Natural killer cell treated with Interleukin-12 subunit alpha and Interleukin-12 subunit beta and Interleukin-15 and Interleukin-18, amount 100 ng/mL, for 72 hours (primary cell): Measurements from ENCODE around the gene MYO5A. TPM values are rescaled to one million over a fixed set of nuclear protein-coding genes. Genes with fewer than 3 reads are reported as not detected.
"Not testable (repeated sequence)": the region's sequence is repeated elsewhere in the genome, so short reads cannot be mapped to it uniquely, and the experiment has no call there.

ENCODE experiments used
- ATAC-seq, 2 donors: fragments of 150-1000 bp; cut with Tn5 transposase in 1 of 2; sonication (Bioruptor Pico), chemical (Tn5 transposase) in 1 of 2; 2 replicates each; pipeline ENCODE4 v1.10.0; 2021
- DNase-seq: peaks from one replicate; pipeline ENCODE4 v3.0.0; 2022; ENCODE audit warnings: low spot score
- H3K27ac Mint-ChIP-seq, 2 donors: 1 replicate in 1 of 2; 2 replicates in 1 of 2; pipeline ENCODE4 v1.8.0; 2022; ENCODE audit warnings: mixed read lengths in 2 of 2, mild to moderate bottlenecking in 1 of 2, moderate library complexity in 1 of 2
- H3K27me3 Mint-ChIP-seq, 2 donors: 1 replicate in 1 of 2; 2 replicates in 1 of 2; pipeline ENCODE4 v1.8.0; 2022; ENCODE audit warnings: mixed read lengths in 2 of 2
- H3K36me3 Mint-ChIP-seq: one replicate; pipeline ENCODE4 v1.8.0; 2022; ENCODE audit warnings: mixed read lengths
- H3K4me1 Mint-ChIP-seq, 2 donors: 1 replicate in 1 of 2; 2 replicates in 1 of 2; pipeline ENCODE4 v1.8.0; 2022; ENCODE audit warnings: low read depth in 2 of 2, mixed read lengths in 2 of 2, mild to moderate bottlenecking in 1 of 2
- H3K4me3 Mint-ChIP-seq: one replicate; pipeline ENCODE4 v1.8.0; 2022; ENCODE audit warnings: mixed read lengths
- H3K9me3 Mint-ChIP-seq: 2 replicates; pipeline ENCODE4 v1.8.0; 2022; ENCODE audit warnings: mixed read lengths
- total RNA-seq, 2 donors: library from RNA; stranded (reverse); gene quantifications; one replicate each; pipeline ENCODE4 v1.2.3, GENCODE V29; 2022

The MYO5A gene
- total RNA-seq, 2 donors from 2014 or later: 42.4 to 49.5 TPM

DNA sequence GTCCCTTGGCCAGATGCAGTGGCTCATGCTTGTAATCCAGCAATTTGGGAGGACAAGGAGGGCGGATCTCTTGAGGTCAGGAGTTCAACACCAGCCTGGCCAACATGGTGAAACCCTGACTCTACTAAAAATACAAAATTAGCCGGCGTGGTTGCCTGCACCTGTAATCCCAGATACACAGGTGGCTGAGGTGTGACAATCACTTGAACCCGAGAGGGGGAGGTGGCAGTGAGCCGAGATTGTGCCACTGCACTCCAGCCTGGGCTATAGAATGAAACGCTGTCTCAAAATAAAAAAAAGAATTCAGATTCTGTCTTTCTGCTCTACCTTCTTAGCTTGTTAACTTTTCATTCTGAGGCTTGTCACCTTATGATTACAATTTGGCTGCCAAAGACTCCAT is 22.1 kb downstream of the MYO5A start:
- Mint-ChIP-seq H3K4me1 (peaks cover 30 to 31% of the 10 kb centered on the region in 2 donors), H3K9me3 (no peaks in the 10 kb centered on the region), H3K36me3 (no peaks in the 10 kb centered on the region), H3K27me3 (no peaks in the 10 kb centered on the region), H3K4me3 (no peak overlapping the region), H3K27ac (no peak overlapping the region)
- ATAC-seq: no peak
- no peak for DNase-seq

DNA sequence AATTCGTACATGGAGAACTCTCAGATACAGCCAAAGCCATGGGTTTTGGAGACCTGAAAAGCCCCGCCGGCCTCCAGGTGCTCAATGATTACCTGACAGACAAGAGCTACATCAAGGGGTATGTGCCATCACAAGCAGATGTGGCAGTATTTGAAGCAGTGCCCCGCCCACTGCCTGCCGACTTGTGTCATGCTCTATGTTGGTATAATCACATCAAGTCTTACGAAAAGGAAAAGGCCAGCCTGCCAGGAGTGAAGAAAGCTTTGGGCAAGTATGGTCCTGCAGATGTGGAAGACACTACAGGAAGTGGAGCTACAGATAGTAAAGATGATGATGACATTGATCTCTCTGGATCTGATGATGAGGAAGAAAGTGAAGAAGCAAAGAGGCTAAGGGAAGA is 23.5 kb downstream of the MYO5A start:
- ATAC-seq (no peak), DNase-seq (no peak)
- Mint-ChIP-seq H3K9me3 (no peaks in the 10 kb centered on the region), H3K36me3 (no peaks in the 10 kb centered on the region), H3K27me3 (no peaks in the 10 kb centered on the region), H3K4me1 (peaks cover 23 to 26% of the 10 kb centered on the region in 2 donors), H3K27ac (peak overlapping the region in 1 of 2 donors; percentile 10), H3K4me3 (no peak overlapping the region)

DNA sequence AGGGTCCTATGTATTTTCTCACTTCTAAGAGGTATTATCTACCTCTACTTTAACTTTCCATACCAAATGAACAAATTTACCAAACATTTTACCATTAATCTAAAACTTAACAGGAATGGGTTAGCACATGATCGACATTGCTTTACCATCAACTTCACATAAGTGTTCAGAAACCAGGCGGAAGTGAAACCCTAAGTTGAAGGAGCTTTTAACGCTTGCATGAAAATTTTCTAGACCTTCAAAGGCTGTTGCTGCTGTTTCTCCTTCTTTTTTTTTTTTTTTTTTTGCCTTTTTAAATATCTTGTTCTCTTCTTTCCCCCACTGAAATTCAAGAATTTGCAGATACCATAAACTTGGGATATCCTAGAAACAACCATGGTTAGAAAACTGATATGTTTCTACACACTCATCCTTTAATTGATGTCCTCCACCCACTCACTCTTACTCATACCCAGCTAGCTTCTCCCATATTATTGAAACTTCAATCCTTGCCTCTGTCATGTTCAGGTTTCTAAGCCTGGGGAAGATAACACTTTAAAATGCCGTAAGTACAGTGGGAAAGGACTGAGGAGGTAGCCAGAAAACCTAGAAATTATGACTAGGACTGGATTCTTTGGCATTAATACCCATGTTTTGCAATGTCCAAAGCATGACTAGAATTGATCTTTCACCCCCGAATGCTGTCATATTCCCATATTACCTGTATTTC is 24.7 kb downstream of the MYO5A start:
- peaks cover 20% of the 10 kb centered on the region in 2 donors for H3K4me1 Mint-ChIP-seq
- no peaks in the 10 kb centered on the region for H3K27me3 Mint-ChIP-seq
- peak overlapping the region; percentile 2 to 44 for H3K27ac Mint-ChIP-seq
- no peak for DNase-seq
- no peaks in the 10 kb centered on the region for H3K36me3 Mint-ChIP-seq
- no peak for ATAC-seq
- no peaks in the 10 kb centered on the region for H3K9me3 Mint-ChIP-seq
- H3K4me3 Mint-ChIP-seq: peak overlapping the region; percentile 47

DNA sequence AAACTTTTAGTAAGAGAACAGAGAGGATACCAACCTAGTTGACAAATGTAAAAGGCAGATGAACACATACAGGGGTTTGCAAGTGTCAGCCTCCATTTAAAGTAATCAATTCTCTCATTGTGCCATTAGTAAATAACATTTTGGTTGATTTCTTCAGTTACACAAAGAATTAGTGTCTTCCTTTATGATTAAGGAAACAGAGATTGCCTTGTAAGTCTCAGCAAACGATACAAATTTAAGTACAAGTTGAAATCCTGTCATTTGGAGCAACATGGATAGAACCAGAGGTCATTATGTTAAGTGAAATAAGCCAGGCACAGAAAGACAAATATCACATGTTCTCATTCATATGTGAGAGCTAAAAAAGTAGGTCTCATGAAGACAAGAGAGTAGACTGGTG is 26.1 kb downstream of the MYO5A start:
- peaks cover 14 to 16% of the 10 kb centered on the region in 2 donors for H3K4me1 Mint-ChIP-seq
- ATAC-seq: no peak
- no peak for DNase-seq

DNA sequence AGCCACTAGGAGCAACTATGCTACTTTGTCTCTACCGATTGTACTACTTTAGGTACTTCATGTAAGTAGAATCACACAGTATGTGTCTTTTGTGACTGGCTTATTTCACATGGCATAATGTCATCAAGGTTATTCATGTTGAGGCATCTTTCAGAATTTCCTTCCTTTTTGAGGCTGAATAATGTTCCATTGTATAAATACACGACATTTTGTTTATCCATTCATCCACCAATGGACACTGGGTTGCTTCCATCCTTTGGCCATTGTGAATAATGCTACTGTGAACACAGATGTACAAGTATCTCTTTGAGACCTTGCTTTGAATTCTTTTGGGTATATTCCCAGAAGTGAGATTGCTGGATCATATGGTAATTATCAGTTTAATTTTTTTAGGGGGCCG is 29.2 kb downstream of the MYO5A start:
- DNase-seq: no peak
- H3K4me1 Mint-ChIP-seq: peaks cover 21 to 26% of the 10 kb centered on the region in 2 donors
- no peaks in the 10 kb centered on the region for H3K36me3 Mint-ChIP-seq
- no peak overlapping the region for H3K27ac Mint-ChIP-seq
- H3K4me3 Mint-ChIP-seq: no peak overlapping the region
- ATAC-seq: no peak
- no peaks in the 10 kb centered on the region for H3K9me3 Mint-ChIP-seq
- no peaks in the 10 kb centered on the region for H3K27me3 Mint-ChIP-seq

More for the DNA sequence above, 26.1 kb downstream of the MYO5A start:
- no peak overlapping the region for H3K4me3 Mint-ChIP-seq
- H3K36me3 Mint-ChIP-seq: no peaks in the 10 kb centered on the region
- no peak overlapping the region for H3K27ac Mint-ChIP-seq
- H3K9me3 Mint-ChIP-seq: no peaks in the 10 kb centered on the region
- H3K27me3 Mint-ChIP-seq: no peaks in the 10 kb centered on the region

DNA sequence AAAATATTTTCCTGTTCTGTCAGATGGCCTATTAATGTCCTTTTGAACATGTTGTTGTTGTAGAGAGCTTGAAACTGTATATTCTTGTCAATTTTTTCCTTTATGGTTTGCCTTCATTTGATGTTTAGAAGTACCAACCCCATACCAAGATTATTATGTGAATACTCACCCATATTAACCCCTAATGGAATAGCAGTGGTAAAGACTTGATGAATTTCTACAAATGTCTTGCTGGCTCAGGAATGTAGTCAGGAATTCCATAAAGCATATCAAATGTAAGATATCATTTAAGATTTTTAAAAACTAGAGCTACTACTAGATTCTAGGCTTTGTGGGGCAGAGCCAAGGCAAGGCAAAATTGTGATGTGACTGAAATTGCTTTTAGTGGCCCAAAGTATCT is 30.0 kb downstream of the MYO5A start:
- ATAC-seq: no peak
- DNase-seq: no peak
- H3K9me3 Mint-ChIP-seq: no peaks in the 10 kb centered on the region
- H3K27ac Mint-ChIP-seq: no peak overlapping the region
- no peaks in the 10 kb centered on the region for H3K36me3 Mint-ChIP-seq
- H3K4me1 Mint-ChIP-seq: peaks cover 14 to 20% of the 10 kb centered on the region in 2 donors
- no peak overlapping the region for H3K4me3 Mint-ChIP-seq
- H3K27me3 Mint-ChIP-seq: no peaks in the 10 kb centered on the region

- H3K4me3 Mint-ChIP-seq: no peak overlapping the region
- no peaks in the 10 kb centered on the region for H3K36me3 Mint-ChIP-seq
- ATAC-seq (peak; percentile 88 to 96), DNase-seq (no peak)
- H3K27ac Mint-ChIP-seq: peak overlapping the region in 1 of 2 donors; percentile 52
- no peaks in the 10 kb centered on the region for H3K9me3 Mint-ChIP-seq
- no peaks in the 10 kb centered on the region for H3K27me3 Mint-ChIP-seq
- peaks cover 14% of the 10 kb centered on the region in 2 donors for H3K4me1 Mint-ChIP-seq
These were observed 31.8 kb downstream of the MYO5A start for GRCh38 chr15:52496776-52497470.

DNA sequence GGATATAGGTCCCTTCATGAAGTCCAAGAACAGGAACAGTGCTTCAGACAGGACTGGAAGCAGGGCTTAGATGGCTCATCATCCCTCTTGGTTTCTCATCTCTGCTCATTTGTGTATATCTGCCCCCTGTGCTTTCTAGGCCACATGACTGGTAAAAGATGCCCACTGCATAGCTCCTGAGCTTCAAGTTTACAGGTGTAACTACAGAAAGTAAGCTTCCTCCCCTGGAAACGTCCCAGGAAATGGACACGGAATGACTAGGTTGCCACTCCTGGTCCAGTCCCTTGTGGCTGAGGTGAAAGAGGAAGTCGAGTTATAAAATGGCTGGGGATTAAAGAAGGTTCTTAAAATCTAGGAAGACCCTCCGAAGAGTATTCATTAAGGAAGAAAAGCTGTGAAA is 32.5 kb downstream of the MYO5A start:
- Mint-ChIP-seq H3K27ac (peak overlapping the region in 1 of 2 donors; percentile 52), H3K9me3 (no peaks in the 10 kb centered on the region), H3K36me3 (no peaks in the 10 kb centered on the region), H3K27me3 (no peaks in the 10 kb centered on the region), H3K4me3 (no peak overlapping the region), H3K4me1 (peaks cover 17 to 19% of the 10 kb centered on the region in 2 donors)
- DNase-seq (no peak), ATAC-seq (no peak)

DNA sequence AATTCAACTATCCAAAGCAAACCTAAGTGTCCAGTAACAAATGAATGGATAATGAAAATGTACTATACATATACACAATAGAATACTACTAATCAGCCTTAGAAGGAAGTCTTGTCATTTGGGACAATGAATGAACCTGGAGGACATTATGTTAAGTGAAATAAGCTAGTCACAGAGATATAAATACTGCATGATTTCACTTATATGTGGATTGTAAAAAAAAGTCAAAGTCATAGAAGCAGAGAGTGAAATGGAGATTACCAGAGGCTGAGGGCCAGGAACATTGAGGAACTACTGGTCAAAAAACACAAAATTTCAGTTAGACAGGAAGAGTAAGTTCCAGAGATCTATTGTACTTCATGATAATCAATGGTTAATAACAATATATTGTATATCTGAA is 33.6 kb downstream of the MYO5A start:
- Mint-ChIP-seq H3K9me3 (no peaks in the 10 kb centered on the region), H3K4me3 (no peak overlapping the region), H3K4me1 (peaks cover 19 to 20% of the 10 kb centered on the region in 2 donors), H3K36me3 (no peaks in the 10 kb centered on the region), H3K27ac (no peak overlapping the region), H3K27me3 (no peaks in the 10 kb centered on the region)
- DNase-seq (no peak), ATAC-seq (no peak)

DNA sequence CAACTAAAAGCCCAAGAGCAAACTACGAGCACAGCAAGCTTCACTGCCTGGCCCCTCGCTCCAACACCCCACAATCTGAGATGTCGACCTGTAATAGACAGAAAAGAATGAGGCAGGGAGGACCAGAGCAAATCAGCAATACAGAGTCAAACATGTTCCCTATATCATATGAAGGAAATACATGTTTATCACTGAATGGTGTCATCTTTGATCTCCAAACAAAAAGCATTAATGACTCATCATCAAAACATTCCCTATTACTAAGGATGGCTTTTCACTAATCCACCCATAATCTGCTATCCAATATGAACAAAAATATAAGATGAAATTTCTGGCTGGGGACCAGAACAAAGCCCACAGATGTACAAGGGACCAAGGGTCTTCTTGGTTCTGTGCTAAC is 34.7 kb downstream of the MYO5A start:
- no peak for DNase-seq
- Mint-ChIP-seq H3K4me3 (no peak overlapping the region), H3K27ac (no peak overlapping the region), H3K4me1 (peaks cover 19 to 22% of the 10 kb centered on the region in 2 donors), H3K36me3 (no peaks in the 10 kb centered on the region), H3K27me3 (no peaks in the 10 kb centered on the region), H3K9me3 (no peaks in the 10 kb centered on the region)
- no peak for ATAC-seq

DNA sequence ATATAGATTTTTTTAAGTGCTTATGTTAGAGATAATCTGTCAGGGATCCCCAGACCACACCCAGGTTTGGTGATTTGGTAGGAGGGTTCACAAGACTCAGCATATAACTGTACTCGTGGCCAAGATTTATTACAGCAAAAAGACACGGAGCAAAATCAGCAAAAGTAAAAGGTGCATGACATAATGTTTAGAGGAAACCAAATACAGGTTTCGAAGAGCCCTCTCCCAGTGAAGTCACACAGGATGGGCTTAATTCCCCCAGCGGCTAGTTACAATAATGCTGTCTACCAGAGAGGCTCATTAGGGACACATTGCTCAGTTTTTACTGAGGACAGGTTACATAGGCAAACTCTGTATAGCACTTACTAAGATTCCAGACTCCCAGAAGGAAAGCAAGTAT is 36.5 kb downstream of the MYO5A start:
- Mint-ChIP-seq H3K9me3 (no peaks in the 10 kb centered on the region), H3K36me3 (no peaks in the 10 kb centered on the region), H3K27me3 (no peaks in the 10 kb centered on the region), H3K27ac (no peak overlapping the region), H3K4me3 (no peak overlapping the region), H3K4me1 (peaks cover 24 to 33% of the 10 kb centered on the region in 2 donors)
- ATAC-seq: no peak
- no peak for DNase-seq

- no peak for DNase-seq
- no peaks in the 10 kb centered on the region for H3K27me3 Mint-ChIP-seq
- no peaks in the 10 kb centered on the region for H3K9me3 Mint-ChIP-seq
- H3K36me3 Mint-ChIP-seq: no peaks in the 10 kb centered on the region
- no peak for ATAC-seq
- H3K27ac Mint-ChIP-seq: no peak overlapping the region
- H3K4me3 Mint-ChIP-seq: no peak overlapping the region
- peaks cover 27 to 34% of the 10 kb centered on the region in 2 donors for H3K4me1 Mint-ChIP-seq
These were observed 37.2 kb downstream of the MYO5A start for GRCh38 chr15:52491472-52491871.

GRCh38 chr15:52489430-52489829 is 39.2 kb downstream of the MYO5A start:
- not testable (repeated sequence) for H3K9me3 Mint-ChIP-seq, ATAC-seq, H3K36me3 Mint-ChIP-seq, H3K27me3 Mint-ChIP-seq, H3K4me3 Mint-ChIP-seq, DNase-seq
- peak overlapping the region in 1 of 2 donors; percentile 89 for H3K27ac Mint-ChIP-seq
- H3K4me1 Mint-ChIP-seq: peaks cover 28 to 32% of the 10 kb centered on the region in 2 donors

DNA sequence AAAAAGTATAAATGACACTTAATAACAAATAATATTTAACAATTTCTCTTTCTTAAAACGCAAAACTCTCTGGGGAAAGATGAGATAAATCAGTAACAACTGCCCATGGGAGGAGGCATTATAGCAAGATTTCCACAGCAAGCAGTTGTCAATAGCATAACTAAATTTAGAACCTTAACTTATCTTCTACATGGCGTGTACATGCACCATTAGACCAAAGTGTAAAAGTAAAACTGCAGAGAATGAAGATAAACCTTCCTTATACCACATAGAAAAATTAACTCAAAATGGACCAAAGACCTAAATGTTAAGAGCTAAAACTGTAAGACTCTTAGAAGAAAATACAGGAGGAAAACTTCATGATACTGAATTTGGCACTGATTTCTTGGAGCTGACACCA is 39.9 kb downstream of the MYO5A start:
- no peak overlapping the region for H3K4me3 Mint-ChIP-seq
- H3K4me1 Mint-ChIP-seq: peaks cover 32 to 35% of the 10 kb centered on the region in 2 donors
- ATAC-seq: no peak
- H3K9me3 Mint-ChIP-seq: no peaks in the 10 kb centered on the region
- no peak for DNase-seq
- peak overlapping the region in 1 of 2 donors; percentile 89 for H3K27ac Mint-ChIP-seq
- H3K27me3 Mint-ChIP-seq: no peaks in the 10 kb centered on the region
- H3K36me3 Mint-ChIP-seq: no peaks in the 10 kb centered on the region
